Stimulated activated naive CD4-positive, alpha-beta T cell (primary cell): ENCODE results near the gene ALK.

Experiments
- DNase-seq, 6 experiments: peaks; one replicate each; lab custom pipeline; 2025; lab: John Stamatoyannopoulos, UW

ALK gene

GRCh38 chr2:29789911-29790485 lies 131.4 kb downstream of the ALK start:
- no peak for DNase-seq

GRCh38 chr2:29787473-29788465 lies 133.6 kb downstream of the ALK start:
- DNase-seq, result no peak

GRCh38 chr2:29786361-29786760 lies 135.0 kb downstream of the ALK start:
- DNase-seq, result no peak

- no peak for DNase-seq
These were observed 137.7 kb downstream of the ALK start for GRCh38 chr2:29783666-29784065.

GRCh38 chr2:29782549-29783458 lies 138.6 kb downstream of the ALK start:
- no peak for DNase-seq

GRCh38 chr2:29782087-29782486 lies 139.3 kb downstream of the ALK start:
- no peak for DNase-seq

- no peak for DNase-seq
These were observed 140.5 kb downstream of the ALK start for GRCh38 chr2:29780906-29781305.

- no peak for DNase-seq
These were observed 144.2 kb downstream of the ALK start for GRCh38 chr2:29777161-29777560.

- DNase-seq, result no peak
These were observed 145.0 kb downstream of the ALK start for GRCh38 chr2:29776406-29776805.

- DNase-seq, result no peak
These were observed 145.4 kb downstream of the ALK start for GRCh38 chr2:29775937-29776336.

- DNase-seq, result no peak
These were observed 146.8 kb downstream of the ALK start for GRCh38 chr2:29774624-29775023.

GRCh38 chr2:29770846-29771245 lies 150.5 kb downstream of the ALK start:
- DNase-seq, result no peak

GRCh38 chr2:29769847-29770246 lies 151.5 kb downstream of the ALK start:
- DNase-seq, result no peak

GRCh38 chr2:29767606-29768335 lies 153.6 kb downstream of the ALK start:
- no peak for DNase-seq

- DNase-seq, result no peak
These were observed 155.2 kb downstream of the ALK start for GRCh38 chr2:29766191-29766590.

- no peak for DNase-seq
These were observed 155.7 kb downstream of the ALK start for GRCh38 chr2:29765721-29766120.

- DNase-seq, result no peak
These were observed 158.0 kb downstream of the ALK start for GRCh38 chr2:29763371-29763770.

- no peak for DNase-seq
These were observed 159.1 kb downstream of the ALK start for GRCh38 chr2:29762239-29762638.

GRCh38 chr2:29761278-29761677 lies 160.1 kb downstream of the ALK start:
- DNase-seq, result no peak

- no peak for DNase-seq
These were observed 161.4 kb downstream of the ALK start for GRCh38 chr2:29760008-29760407.

- no peak for DNase-seq
These were observed 162.0 kb downstream of the ALK start for GRCh38 chr2:29759360-29759759.

GRCh38 chr2:29755829-29756228 lies 165.6 kb downstream of the ALK start:
- no peak for DNase-seq
